ENCODE results near the gene CBX1. TPM values are rescaled to one million over a fixed set of nuclear protein-coding genes. Genes with fewer than 3 reads are reported as not detected.

Gene CBX1
- total and polyA plus RNA-seq, 2 donors (not counting 3 experiments of a cell fraction or from before 2014, with no cell fraction given), result 20.4 to 95.2 TPM

- DNase-seq (ENCODE audit: low read depth, low spot score), result no peak
- dilution Hi-C loops (cut with MboI; ENCODE audit: extremely low pct_ligation_motif_present, low sequenced_read_pairs), result no loop called here
- no peak overlapping the region for H2AFZ ChIP-seq (ENCODE audit: low read depth, low read length)
- ChIA-PET POLR2A (interaction anchor here (0.6 to 1.7 kb wide), 2 partner anchors 8 to 10 kb away, joined by 3 to 8 read pairs; partner anchors contain the start of gene NFE2L1), CTCF (interaction anchor here (1.3 to 3.8 kb wide), 8 partner anchors 9 to 73 kb away, joined by 3 to 20 read pairs (median 7); no protein-coding TSS in a partner anchor)
- H3K9me3 ChIP-seq (replicated peaks; ENCODE audit: control insufficient read depth, insufficient read depth, low read length), result no peaks in the 10 kb centered on the region
- FAIRE-seq, result no peak
- TF ChIP-seq POLR2AphosphoS5 (IDR thresholded peaks at IDR 0.05; ENCODE audit: insufficient read depth, low read depth, low read length), result no peak
- TF ChIP-seq FOS (IDR thresholded peaks at IDR 0.05; ENCODE audit: borderline replicate concordance, insufficient read depth, low read length), result no peak
- no peak for TF ChIP-seq POLR2A (IDR thresholded peaks at IDR 0.05; ENCODE audit: low read depth, low read length)
- no peak for TF ChIP-seq MYC (IDR thresholded peaks at IDR 0.05; ENCODE audit: low read depth, low read length)
- no peak overlapping the region for H3K4me2 ChIP-seq (ENCODE audit: insufficient read depth, low read length)
- H3K79me2 ChIP-seq (ENCODE audit: control insufficient read depth, insufficient read depth, low read length), result peaks cover 43% of the 10 kb centered on the region
- peaks cover 29 to 67% of the 10 kb centered on the region in 2 experiments for H3K36me3 ChIP-seq (ENCODE audit: control insufficient read depth in 2 of 2, extremely low read depth in 1 of 2, insufficient read depth in 2 of 2, low read length in 2 of 2)
- H4K20me1 ChIP-seq (replicated peaks; ENCODE audit: control insufficient read depth, extremely low read depth, insufficient read depth, low read length), result no peaks in the 10 kb centered on the region
- intact Hi-C loops (cut with micrococcal nuclease), result no loop called here
- H3K9me1 ChIP-seq (replicated peaks; ENCODE audit: control insufficient read depth, extremely low read depth, insufficient read depth, low read length), result no peaks in the 10 kb centered on the region
- BruUV-seq (replicated peaks), result no TSS peak
- peaks cover 12% of the 10 kb centered on the region for H3K4me1 ChIP-seq (ENCODE audit: control insufficient read depth, extremely low read depth, insufficient read depth, low read length)
- no peak overlapping the region for H3K9ac ChIP-seq (replicated peaks; ENCODE audit: extremely low read depth, insufficient read depth, low read length)
- H3K27ac ChIP-seq (ENCODE audit: insufficient read depth, low read depth, low read length), result no peak overlapping the region
- no peak overlapping the region for H3K4me3 ChIP-seq (replicated peaks in 1 of 3; ENCODE audit: insufficient read depth in 1 of 3, low read depth in 1 of 3, low read length in 3 of 3)
- H3K27me3 ChIP-seq (ENCODE audit: control insufficient read depth in 2 of 2, insufficient read depth in 2 of 2, low read length in 2 of 2), result no peaks in the 10 kb centered on the region
Measured at GRCh38 chr17:48058393-48059124, 42.7 kb downstream of the CBX1 start.

GRCh38 chr17:48057626-48058025 lies 43.7 kb downstream of the CBX1 start:
- peaks cover 51% of the 10 kb centered on the region for H3K79me2 ChIP-seq (ENCODE audit: control insufficient read depth, insufficient read depth, low read length)
- intact Hi-C loops (cut with micrococcal nuclease), result no loop called here
- no peak for DNase-seq (ENCODE audit: low read depth, low spot score)
- dilution Hi-C loops (cut with MboI; ENCODE audit: extremely low pct_ligation_motif_present, low sequenced_read_pairs), result no loop called here
- H3K4me3 ChIP-seq (replicated peaks in 1 of 3; ENCODE audit: insufficient read depth in 1 of 3, low read depth in 1 of 3, low read length in 3 of 3), result no peak overlapping the region
- no peak overlapping the region for H3K27ac ChIP-seq (ENCODE audit: insufficient read depth, low read depth, low read length)
- peaks cover 21% of the 10 kb centered on the region for H3K4me1 ChIP-seq (ENCODE audit: control insufficient read depth, extremely low read depth, insufficient read depth, low read length)
- ChIA-PET CTCF (interaction anchor here (1.3 to 3.8 kb wide), 7 partner anchors 10 to 73 kb away, joined by 3 to 20 read pairs (median 10); no protein-coding TSS in a partner anchor), POLR2A (interaction anchor here (1.7 kb wide), 1 partner anchor 9 kb away, joined by 8 read pairs; the partner anchor contains the start of gene NFE2L1)
- H3K9ac ChIP-seq (replicated peaks; ENCODE audit: extremely low read depth, insufficient read depth, low read length), result no peak overlapping the region
- H3K36me3 ChIP-seq (ENCODE audit: control insufficient read depth in 2 of 2, extremely low read depth in 1 of 2, insufficient read depth in 2 of 2, low read length in 2 of 2), result peaks cover 29 to 66% of the 10 kb centered on the region in 2 experiments
- no peak overlapping the region for H2AFZ ChIP-seq (ENCODE audit: low read depth, low read length)
- no peak overlapping the region for H3K4me2 ChIP-seq (ENCODE audit: insufficient read depth, low read length)
- H4K20me1 ChIP-seq (replicated peaks; ENCODE audit: control insufficient read depth, extremely low read depth, insufficient read depth, low read length), result no peaks in the 10 kb centered on the region
- TF ChIP-seq EZH2 (IDR thresholded peaks at IDR 0.05; ENCODE audit: borderline replicate concordance, low read depth, low read length, severe bottlenecking) (no peak), POLR2A (IDR thresholded peaks at IDR 0.05; ENCODE audit: low read depth, low read length) (no peak), CTCF (IDR thresholded peaks at IDR 0.05; ENCODE audit: extremely low read depth in 1 of 2, insufficient read depth in 1 of 2, low read depth in 1 of 2, low read length in 2 of 2) (no peak)
- H3K27me3 ChIP-seq (ENCODE audit: control insufficient read depth in 2 of 2, insufficient read depth in 2 of 2, low read length in 2 of 2), result no peaks in the 10 kb centered on the region
- BruUV-seq (replicated peaks), result no TSS peak
- no peaks in the 10 kb centered on the region for H3K9me1 ChIP-seq (replicated peaks; ENCODE audit: control insufficient read depth, extremely low read depth, insufficient read depth, low read length)
- H3K9me3 ChIP-seq (replicated peaks; ENCODE audit: control insufficient read depth, insufficient read depth, low read length), result no peaks in the 10 kb centered on the region
- FAIRE-seq, result no peak
